Thyroid gland (tissue), 4 donors: ENCODE results near the gene SWT1.

Experiments
- CTCF ChIP-seq, 6 experiments: fragments of 200-600 bp in 3 of 6; fragments of 450-650 bp in 3 of 6; sonication (generic) in 3 of 6; IDR thresholded peaks; one replicate each; pipeline ENCODE4 v1.5.1; 2016 to 2019; ENCODE audit warnings: antibody characterized with exemption in 6 of 6, mild to moderate bottlenecking in 2 of 6, inconsistent platforms in 1 of 6, moderate library complexity in 1 of 6
- POLR2A ChIP-seq, 2 donors: fragments of 450-650 bp; IDR thresholded peaks; one replicate each; pipeline ENCODE4 v1.6.1; 2017; ENCODE audit warnings: antibody characterized with exemption in 2 of 2, mild to moderate bottlenecking in 2 of 2, moderate library complexity in 1 of 2

- TF ChIP-seq POLR2A (IDR thresholded peaks at IDR 0.05) (no peak), CTCF (IDR thresholded peaks at IDR 0.05) (no peak)
These were observed 3.0 kb downstream of the SWT1 start for GRCh38 chr1:185159966-185160365.
